ENCODE data around the gene RYR3.
A peak's percentile ranks its signal among the peaks of the same experiment; 100 is the strongest.

The RYR3 gene

GRCh38 chr15:33664947-33665346 lies 354.2 kb downstream of the RYR3 start:
- DNase-seq: no peak

- DNase-seq: no peak
These were observed 359.8 kb downstream of the RYR3 start for GRCh38 chr15:33670567-33670966.

- DNase-seq: no peak
These were observed 360.7 kb downstream of the RYR3 start for GRCh38 chr15:33671456-33671855.

- DNase-seq: no peak
These were observed 364.5 kb downstream of the RYR3 start for GRCh38 chr15:33675246-33675645.

GRCh38 chr15:33677238-33677830 lies 366.6 kb downstream of the RYR3 start:
- DNase-seq: no peak

GRCh38 chr15:33678176-33678575 lies 367.4 kb downstream of the RYR3 start:
- no peak for DNase-seq

- no peak for DNase-seq
These were observed 367.8 kb downstream of the RYR3 start for GRCh38 chr15:33678602-33679001.

DNA sequence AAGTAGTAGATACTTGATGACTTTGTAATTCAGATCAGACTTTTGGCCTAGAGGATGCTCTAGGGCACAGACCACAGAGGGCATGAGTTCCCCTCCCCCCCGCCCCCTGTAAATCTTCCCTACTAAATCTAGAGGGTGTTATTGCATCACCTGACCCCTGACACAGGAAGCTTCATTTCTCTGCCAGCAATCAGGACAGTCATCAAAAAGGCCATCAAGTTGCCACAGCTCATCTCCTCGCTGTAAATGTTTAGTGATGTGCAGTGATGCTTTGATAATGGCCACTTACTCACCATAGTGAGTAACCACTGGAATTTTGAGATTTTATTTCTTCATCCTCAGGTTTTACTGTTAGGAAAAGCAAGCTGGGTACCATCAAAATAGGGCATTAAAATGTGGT lies 368.3 kb downstream of the RYR3 start:
- no peak for DNase-seq

DNA sequence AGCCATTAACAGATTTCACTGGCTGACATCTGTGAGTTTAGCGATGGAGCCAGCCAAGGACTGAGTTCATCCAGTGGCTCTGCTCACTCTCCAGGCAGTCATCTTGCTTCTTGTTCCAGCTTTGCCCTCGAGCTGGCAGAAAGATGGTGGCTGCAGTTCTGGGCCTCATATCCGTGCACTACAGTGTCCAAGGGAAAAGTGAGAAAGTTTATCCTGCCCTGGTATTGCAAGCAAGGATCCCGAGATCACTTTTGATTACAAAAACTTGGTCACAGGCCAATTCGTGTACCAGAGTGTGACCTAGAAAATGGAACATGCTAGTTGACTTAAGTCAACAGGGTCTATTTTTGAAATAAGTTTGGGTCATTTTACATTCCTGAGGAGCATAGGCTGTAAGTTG lies 369.6 kb downstream of the RYR3 start:
- DNase-seq: no peak

DNA sequence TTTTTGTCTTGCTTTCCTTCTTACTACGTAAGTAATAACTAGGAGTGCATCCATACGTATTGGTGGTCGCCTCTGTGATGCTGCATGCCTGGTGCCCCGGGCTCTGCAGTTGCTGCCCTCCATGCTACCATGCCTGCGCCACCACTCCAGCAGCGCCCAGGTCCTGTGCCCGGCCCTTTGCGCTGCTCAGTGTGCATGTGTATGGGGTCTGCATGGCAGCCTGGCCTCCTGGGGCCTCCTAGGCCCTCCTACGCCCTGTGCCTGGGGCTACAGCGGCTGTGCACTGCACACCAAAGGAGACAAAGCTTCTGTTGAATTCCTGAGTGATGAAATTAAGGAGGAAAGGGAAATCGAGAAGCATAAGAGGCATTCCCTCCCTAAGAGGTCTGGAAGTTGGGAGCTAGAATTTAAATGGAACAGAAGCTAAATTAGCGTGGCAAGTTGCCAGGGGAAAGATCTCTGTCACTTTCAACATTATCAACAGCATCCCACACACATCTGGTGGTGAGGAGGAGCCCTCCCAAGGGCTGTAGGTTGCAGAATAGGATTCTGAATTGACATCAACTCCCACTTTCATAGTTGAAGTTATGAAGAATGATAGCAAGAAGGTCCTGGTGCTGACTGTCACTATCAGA lies 382.5 kb downstream of the RYR3 start:
- DNase-seq: no peak

- DNase-seq: no peak
These were observed 387.4 kb downstream of the RYR3 start for GRCh38 chr15:33698126-33698525.

GRCh38 chr15:33699145-33699544 lies 388.4 kb downstream of the RYR3 start:
- DNase-seq: no peak

DNA sequence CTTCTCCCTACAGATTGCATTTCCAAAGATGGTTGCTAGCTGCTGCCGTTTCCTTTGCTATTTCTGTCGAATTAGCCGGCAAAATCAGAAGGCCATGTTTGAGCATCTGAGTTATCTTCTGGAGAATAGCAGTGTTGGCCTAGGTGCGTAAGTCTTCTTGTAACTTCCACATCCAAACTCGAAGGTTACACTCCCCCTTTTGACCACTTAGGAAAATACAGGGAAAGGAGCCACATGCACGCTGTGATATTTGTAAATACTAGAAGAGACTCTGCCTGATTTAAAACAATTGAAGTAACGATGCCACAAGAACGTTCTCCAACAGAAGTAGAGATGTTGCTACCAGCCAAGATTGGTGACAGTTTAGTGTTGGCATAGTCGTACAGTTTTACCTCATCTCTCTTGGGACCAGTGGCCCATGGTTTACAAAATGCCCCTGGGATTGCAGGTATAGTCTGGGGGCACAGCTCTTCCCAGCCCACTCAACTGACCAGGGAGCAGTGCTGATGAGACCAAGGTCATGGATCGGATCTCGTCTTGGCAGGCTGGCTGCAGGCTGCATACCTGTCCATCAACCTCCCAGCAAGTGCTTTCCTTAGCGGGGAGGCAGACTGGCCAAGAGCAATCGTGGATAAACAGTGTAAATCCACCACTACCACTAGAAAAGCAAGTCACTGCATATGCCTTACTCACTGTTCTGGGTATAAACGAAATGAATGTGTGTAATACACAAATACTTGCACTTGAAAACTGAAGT lies 389.1 kb downstream of the RYR3 start:
- no peak for DNase-seq

- peak; percentile 38 for DNase-seq
These were observed 390.0 kb downstream of the RYR3 start for GRCh38 chr15:33700695-33701303.

GRCh38 chr15:33701304-33701696 lies 390.5 kb downstream of the RYR3 start:
- no peak for DNase-seq

- no peak for DNase-seq
These were observed 395.4 kb downstream of the RYR3 start for GRCh38 chr15:33706173-33706572.

DNA sequence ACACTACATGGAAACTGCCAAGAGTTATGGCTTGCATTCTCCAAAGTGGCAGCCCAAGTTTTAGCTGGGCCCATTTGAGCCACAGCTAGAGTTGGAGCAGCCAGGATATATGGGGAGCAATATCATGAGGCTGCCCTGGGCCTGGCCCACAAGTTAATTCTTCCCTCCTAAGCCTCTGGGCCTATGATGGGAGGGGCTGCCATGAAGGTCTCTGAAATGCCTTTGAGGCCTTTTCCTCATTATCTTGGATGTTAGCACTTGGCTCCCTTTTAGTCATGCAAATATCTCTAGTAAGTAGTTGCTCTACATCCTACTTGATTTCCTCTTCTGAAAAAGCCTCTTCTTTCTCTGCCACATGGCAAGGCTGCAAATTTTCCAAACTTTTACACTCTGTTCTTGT lies 400.0 kb downstream of the RYR3 start:
- no peak for DNase-seq

GRCh38 chr15:33716025-33716424 lies 405.3 kb downstream of the RYR3 start:
- no peak for DNase-seq

DNA sequence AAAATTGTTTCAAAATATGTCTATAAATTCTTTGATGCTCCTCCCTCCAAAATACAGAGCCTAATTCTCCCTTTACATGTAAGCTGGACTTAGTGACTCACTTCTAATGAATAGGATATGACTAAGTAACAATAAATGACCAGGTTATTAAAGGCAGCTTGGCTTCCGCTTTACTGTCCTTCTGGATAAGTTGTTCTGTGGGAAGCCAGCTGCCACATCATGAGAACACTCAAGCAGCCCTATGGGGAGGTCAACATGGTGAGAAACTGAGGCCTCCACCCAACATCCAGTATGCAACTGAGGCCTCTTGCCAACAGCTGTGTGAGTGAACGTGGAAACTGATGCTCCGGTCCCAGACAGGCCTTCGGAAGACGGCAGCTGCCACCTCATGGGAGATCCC lies 410.2 kb downstream of the RYR3 start:
- no peak for DNase-seq

GRCh38 chr15:33722005-33722672 lies 411.4 kb downstream of the RYR3 start:
- DNase-seq: peak; percentile 3

- DNase-seq: no peak
These were observed 411.9 kb downstream of the RYR3 start for GRCh38 chr15:33722673-33723015.

GRCh38 chr15:33724321-33725036 lies 413.7 kb downstream of the RYR3 start:
- DNase-seq: no peak

- DNase-seq: no peak
These were observed 418.9 kb downstream of the RYR3 start for GRCh38 chr15:33729653-33730052.
